Renal pelvis (tissue), 4 donors: Measurements from ENCODE around the gene PDF. TPM values are rescaled to one million over a fixed set of nuclear protein-coding genes. Genes with fewer than 3 reads are reported as not detected.

ENCODE experiments used
- DNase-seq: peaks from one replicate; pipeline ENCODE4 v3.0.0-alpha.2; 2013
- polyA plus RNA-seq, 3 donors: library from polyadenylated mRNA; unstranded; fragments of 120-200 nt; gene quantifications; one replicate each; pipeline ENCODE4 v1.2.1, GENCODE V29; 2013; ENCODE audit not compliant: insufficient read length in 3 of 3

PDF gene
- polyA plus RNA-seq, 3 donors: 7.6 to 9.5 (median 8.1) TPM

DNA sequence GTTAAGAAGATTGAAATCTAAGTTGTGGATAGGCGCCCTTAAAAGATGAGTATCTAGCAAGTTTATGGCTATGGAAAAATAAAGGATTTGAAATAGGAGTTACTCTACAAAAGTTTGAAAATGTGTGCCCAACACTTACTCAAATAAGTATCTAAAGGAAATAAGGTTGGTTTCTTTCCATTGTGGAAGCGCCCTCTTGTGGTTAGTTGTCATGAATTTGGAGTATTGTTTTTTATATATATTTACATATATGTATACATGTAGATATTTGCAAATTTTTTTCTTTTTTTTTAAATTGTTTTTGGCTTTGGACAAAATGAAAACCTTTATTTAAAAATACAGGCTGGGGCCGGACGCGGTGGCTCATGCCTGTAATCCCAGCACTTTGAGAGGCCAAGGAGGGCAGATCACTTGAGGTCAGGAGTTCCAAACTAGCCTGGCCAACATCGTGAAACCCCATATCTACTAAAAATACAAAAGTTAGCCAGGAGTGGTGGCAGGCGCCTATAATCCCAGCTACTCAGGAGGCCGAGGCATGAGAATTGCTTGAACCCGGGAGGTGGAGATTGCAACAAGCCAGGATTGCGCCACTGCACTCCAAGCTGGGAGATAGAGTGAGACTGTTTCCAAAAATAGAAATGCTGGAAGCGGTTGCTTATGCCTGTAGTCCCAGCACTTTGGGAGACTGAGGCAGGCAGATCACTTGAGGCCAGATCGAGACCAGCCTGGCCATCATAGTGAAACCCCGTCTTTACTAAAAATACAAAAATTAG is 43.3 kb downstream of the PDF start:
- DNase-seq: peak; percentile 78

DNA sequence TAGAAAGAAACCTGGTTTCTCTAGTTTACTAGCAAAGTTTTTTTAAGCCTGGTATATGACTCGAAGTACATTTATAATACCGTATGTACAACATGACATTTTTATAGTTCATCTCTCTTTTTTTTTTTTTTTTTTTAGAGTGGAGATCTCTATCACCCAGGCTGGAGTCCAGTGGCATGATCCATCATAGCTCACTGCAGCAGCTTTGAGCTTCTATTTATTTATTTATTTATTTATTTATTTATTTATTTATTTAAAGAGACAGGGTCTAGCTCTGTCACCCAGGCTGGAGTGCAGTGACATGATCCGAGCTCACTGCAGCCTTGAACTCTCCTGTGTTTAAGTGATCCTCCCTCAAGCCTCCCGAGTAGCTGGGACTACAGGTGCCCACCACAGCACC is 45.1 kb downstream of the PDF start:
- no peak for DNase-seq

DNA sequence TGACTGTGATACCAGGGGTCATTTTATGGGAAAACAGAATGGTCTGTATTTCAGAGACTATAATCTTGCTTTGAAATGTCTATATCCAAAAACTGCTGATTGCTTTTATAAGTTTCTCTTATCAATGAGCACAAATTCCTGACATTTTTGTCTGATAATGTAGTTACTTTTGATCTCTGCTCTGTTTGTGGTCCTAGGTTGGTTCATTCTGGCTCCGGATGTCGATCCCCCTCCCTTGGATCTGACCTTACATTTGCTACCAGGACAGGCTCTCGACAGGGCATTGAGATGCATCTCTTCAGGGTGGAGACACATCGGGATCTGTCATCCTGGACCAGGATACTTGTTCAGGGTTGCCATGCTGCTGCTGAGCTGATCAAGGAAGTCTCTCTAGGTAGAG is 46.5 kb downstream of the PDF start:
- no peak for DNase-seq

DNA sequence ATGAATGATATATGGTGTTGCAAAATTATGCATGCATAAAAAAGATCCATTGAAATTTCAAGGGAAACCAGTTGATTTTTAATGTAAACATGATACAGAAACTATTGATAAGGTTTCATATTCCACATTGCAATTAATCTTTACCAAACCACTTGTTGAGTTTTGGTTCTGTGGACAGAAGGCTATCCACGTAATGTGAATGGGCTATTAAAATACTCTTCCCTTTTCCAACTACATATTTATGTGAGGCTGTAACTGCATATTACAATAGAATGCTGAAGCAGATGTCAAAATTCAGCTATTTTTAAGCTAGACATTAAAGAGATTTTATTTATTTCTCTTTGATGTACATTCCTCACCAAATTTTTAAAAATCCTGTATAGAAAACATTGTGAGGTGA is 53.0 kb downstream of the PDF start:
- DNase-seq: no peak

Other genes with a start within 250 kb of the PDF start
- gene HAS3, start 224.9 kb downstream of the PDF start, polyA plus RNA-seq: 1 to 10 TPM; 4.6 to 4.8 (median 4.6) TPM
- 100 to 1,000 TPM; 159 to 188 (median 168) TPM for gene CHTF8, start 198.0 kb downstream of the PDF start, polyA plus RNA-seq
- gene UTP4, start 197.9 kb downstream of the PDF start, polyA plus RNA-seq: 10 to 100 TPM; 61.6 to 72.4 (median 61.7) TPM
- 10 to 100 TPM; 10.2 to 13.9 (median 11.9) TPM for gene SNTB2, start 143.4 kb downstream of the PDF start, polyA plus RNA-seq
- gene VPS4A, start 19.2 kb downstream of the PDF start, polyA plus RNA-seq: 10 to 100 TPM; 47.1 to 58.3 (median 56.6) TPM
- gene COG8, start 9.0 kb upstream of the PDF start, polyA plus RNA-seq: 10 to 100 TPM; 32.3 to 43.1 (median 41.7) TPM
- 10 to 100 TPM; 27.6 to 34.0 (median 30.9) TPM for gene NIP7, start 9.2 kb upstream of the PDF start, polyA plus RNA-seq
- 1 to 10 TPM; 1.9 to 5.2 (median 3.5) TPM for gene TMED6, start 21.2 kb upstream of the PDF start, polyA plus RNA-seq
- gene TERF2, start 55.4 kb upstream of the PDF start, polyA plus RNA-seq: 10 to 100 TPM; 42.1 to 45.9 (median 42.5) TPM
- gene CYB5B, start 94.0 kb upstream of the PDF start, polyA plus RNA-seq: 100 to 1,000 TPM; 129 to 142 (median 133) TPM
- gene NFAT5, start 235.4 kb upstream of the PDF start, polyA plus RNA-seq: 10 to 100 TPM; 29.5 to 68.1 (median 58.0) TPM